ENCODE data around the gene MLLT1. TPM values are rescaled to one million over a fixed set of nuclear protein-coding genes. Genes with fewer than 3 reads are reported as not detected.

Gene MLLT1
- total RNA-seq, 1 experiment from 2014 or later: 60.0 TPM

DNA sequence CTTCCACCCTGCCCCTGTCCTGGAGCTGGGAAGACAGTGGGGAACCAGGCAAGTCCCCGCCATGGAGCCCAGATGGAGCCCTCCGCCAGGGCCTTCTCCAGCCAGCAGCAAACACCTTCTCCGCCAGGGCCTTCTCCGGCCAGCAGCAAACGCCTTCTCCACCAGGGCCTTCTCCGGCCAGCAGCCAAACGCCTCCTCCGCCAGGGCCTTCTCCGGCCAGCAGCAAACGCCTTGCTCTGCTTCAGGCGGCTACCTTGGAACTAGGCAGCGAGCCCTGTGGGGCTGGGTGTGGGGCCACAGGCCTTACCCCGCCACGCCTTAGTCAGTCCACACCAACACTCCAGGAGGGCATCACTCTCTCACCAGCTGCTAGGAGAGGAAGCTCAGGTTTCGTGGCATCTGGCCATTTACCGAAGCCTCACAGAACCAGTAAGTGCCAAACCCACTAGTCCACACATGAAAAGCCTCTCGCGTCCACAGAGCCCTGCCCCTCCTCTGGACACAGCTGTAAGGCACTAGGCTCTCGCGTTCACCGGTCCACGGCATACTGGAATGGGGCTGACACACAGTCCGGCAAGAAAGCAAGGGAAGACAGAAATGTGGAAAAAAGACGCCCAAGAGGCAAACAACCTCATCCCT lies 41.0 kb downstream of the MLLT1 start:
- H3K4me3 Mint-ChIP-seq (ENCODE audit: unreplicated experiment): no peak overlapping the region
- Histone ChIP-seq H3K4me3 (ENCODE audit: low read depth, low read length) (no peak overlapping the region), H3K9me3 (no peaks in the 10 kb centered on the region), H3K36me3 (ENCODE audit: control insufficient read depth, insufficient read depth, low read length) (no peaks in the 10 kb centered on the region), H3K4me1 (no peaks in the 10 kb centered on the region), H3K27me3 (replicated peaks; ENCODE audit: control insufficient read depth, insufficient read depth, low read length) (no peaks in the 10 kb centered on the region)
- no peaks in the 10 kb centered on the region for H3K27me3 Mint-ChIP-seq (ENCODE audit: insufficient read depth, unreplicated experiment)
- DNase-seq: no peak
- no peaks in the 10 kb centered on the region for H3K9me3 Mint-ChIP-seq (ENCODE audit: unreplicated experiment)
- no peak overlapping the region for H3K27ac Mint-ChIP-seq (ENCODE audit: unreplicated experiment)
- BruUV-seq (replicated peaks): no TSS peak
- peaks cover 12% of the 10 kb centered on the region for H3K4me1 Mint-ChIP-seq (ENCODE audit: low read depth, unreplicated experiment)
- ChIA-PET POLR2A (no interaction called here), CTCF (no interaction called here)
- TF ChIP-seq, protein P1, sequence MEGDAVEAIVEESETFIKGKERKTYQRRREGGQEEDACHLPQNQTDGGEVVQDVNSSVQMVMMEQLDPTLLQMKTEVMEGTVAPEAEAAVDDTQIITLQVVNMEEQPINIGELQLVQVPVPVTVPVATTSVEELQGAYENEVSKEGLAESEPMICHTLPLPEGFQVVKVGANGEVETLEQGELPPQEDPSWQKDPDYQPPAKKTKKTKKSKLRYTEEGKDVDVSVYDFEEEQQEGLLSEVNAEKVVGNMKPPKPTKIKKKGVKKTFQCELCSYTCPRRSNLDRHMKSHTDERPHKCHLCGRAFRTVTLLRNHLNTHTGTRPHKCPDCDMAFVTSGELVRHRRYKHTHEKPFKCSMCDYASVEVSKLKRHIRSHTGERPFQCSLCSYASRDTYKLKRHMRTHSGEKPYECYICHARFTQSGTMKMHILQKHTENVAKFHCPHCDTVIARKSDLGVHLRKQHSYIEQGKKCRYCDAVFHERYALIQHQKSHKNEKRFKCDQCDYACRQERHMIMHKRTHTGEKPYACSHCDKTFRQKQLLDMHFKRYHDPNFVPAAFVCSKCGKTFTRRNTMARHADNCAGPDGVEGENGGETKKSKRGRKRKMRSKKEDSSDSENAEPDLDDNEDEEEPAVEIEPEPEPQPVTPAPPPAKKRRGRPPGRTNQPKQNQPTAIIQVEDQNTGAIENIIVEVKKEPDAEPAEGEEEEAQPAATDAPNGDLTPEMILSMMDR (IDR thresholded peaks at IDR 0.05; ENCODE audit: insufficient read depth in 1 of 2, low read depth in 1 of 2, low read length in 1 of 2, severe bottlenecking in 1 of 2, unreplicated experiment in 1 of 2): no peak
- intact Hi-C loops (cut with micrococcal nuclease; ENCODE audit: unreplicated experiment): no loop called here
- H3K36me3 Mint-ChIP-seq (ENCODE audit: insufficient read depth, unreplicated experiment): peaks cover 28% of the 10 kb centered on the region

DNA sequence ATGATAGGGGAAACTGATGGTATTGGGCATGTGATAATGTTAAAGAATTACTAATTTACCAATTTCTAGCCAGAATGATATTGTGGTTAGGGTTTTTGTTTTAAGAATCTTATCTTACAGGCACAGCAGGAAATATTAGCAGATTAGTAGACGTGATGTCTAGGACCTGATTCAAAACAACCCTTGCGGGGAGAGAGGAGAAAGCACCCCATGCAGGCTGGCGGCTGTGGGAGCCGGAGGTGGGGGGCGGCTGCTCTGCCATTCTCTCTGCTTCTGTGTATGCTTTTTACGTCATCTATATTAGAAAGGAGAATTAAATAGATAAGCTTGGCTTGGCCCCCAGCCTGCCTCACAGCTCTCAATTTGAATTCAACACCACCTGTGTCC lies 41.5 kb downstream of the MLLT1 start:
- no peaks in the 10 kb centered on the region for H3K4me1 ChIP-seq
- CTCF ChIA-PET: no interaction called here
- POLR2A ChIA-PET: no interaction called here
- no peaks in the 10 kb centered on the region for H3K36me3 ChIP-seq (ENCODE audit: control insufficient read depth, insufficient read depth, low read length)
- Mint-ChIP-seq H3K27me3 (ENCODE audit: insufficient read depth, unreplicated experiment) (no peaks in the 10 kb centered on the region), H3K4me3 (ENCODE audit: unreplicated experiment) (no peak overlapping the region), H3K4me1 (ENCODE audit: low read depth, unreplicated experiment) (peaks cover 12% of the 10 kb centered on the region), H3K9me3 (ENCODE audit: unreplicated experiment) (no peaks in the 10 kb centered on the region), H3K27ac (ENCODE audit: unreplicated experiment) (no peak overlapping the region), H3K36me3 (ENCODE audit: insufficient read depth, unreplicated experiment) (peaks cover 28% of the 10 kb centered on the region)
- no peak overlapping the region for H3K4me3 ChIP-seq (ENCODE audit: low read depth, low read length)
- no peaks in the 10 kb centered on the region for H3K9me3 ChIP-seq
- intact Hi-C loops (cut with micrococcal nuclease; ENCODE audit: unreplicated experiment): no loop called here
- no TSS peak for BruUV-seq (replicated peaks)
- no peak for DNase-seq
- no peaks in the 10 kb centered on the region for H3K27me3 ChIP-seq (replicated peaks; ENCODE audit: control insufficient read depth, insufficient read depth, low read length)
- TF ChIP-seq, protein P1 (IDR thresholded peaks at IDR 0.05; ENCODE audit: insufficient read depth in 1 of 2, low read depth in 1 of 2, low read length in 1 of 2, severe bottlenecking in 1 of 2, unreplicated experiment in 1 of 2): no peak

GRCh38 chr19:6236310-6237291 lies 43.2 kb downstream of the MLLT1 start:
- H3K27ac Mint-ChIP-seq (ENCODE audit: unreplicated experiment): no peak overlapping the region
- H3K36me3 Mint-ChIP-seq (ENCODE audit: insufficient read depth, unreplicated experiment): peaks cover 28% of the 10 kb centered on the region
- CTCF ChIA-PET: no interaction called here

More at GRCh38 chr19:6236310-6237291, 43.2 kb downstream of the MLLT1 start:
- DNase-seq: peak in 1 of 2 experiments; percentile 15
- H3K4me1 Mint-ChIP-seq (ENCODE audit: low read depth, unreplicated experiment): peaks cover 12% of the 10 kb centered on the region
- Histone ChIP-seq H3K4me1 (no peaks in the 10 kb centered on the region), H3K36me3 (ENCODE audit: control insufficient read depth, insufficient read depth, low read length) (no peaks in the 10 kb centered on the region), H3K27me3 (replicated peaks; ENCODE audit: control insufficient read depth, insufficient read depth, low read length) (no peaks in the 10 kb centered on the region), H3K9me3 (no peaks in the 10 kb centered on the region), H3K4me3 (ENCODE audit: low read depth, low read length) (no peak overlapping the region)
- H3K4me3 Mint-ChIP-seq (ENCODE audit: unreplicated experiment): no peak overlapping the region
- no peaks in the 10 kb centered on the region for H3K9me3 Mint-ChIP-seq (ENCODE audit: unreplicated experiment)
- H3K27me3 Mint-ChIP-seq (ENCODE audit: insufficient read depth, unreplicated experiment): no peaks in the 10 kb centered on the region
- intact Hi-C loops (cut with micrococcal nuclease; ENCODE audit: unreplicated experiment): no loop called here
- TF ChIP-seq, protein P1 (IDR thresholded peaks at IDR 0.05; ENCODE audit: insufficient read depth in 1 of 2, low read depth in 1 of 2, low read length in 1 of 2, severe bottlenecking in 1 of 2, unreplicated experiment in 1 of 2): no peak
- POLR2A ChIA-PET: no interaction called here
- no TSS peak for BruUV-seq (replicated peaks)

Data from Caco-2 (cell line).